ENCODE measurements around the gene ANKRD33B. TPM values are rescaled to one million over a fixed set of nuclear protein-coding genes. Genes with fewer than 3 reads are reported as not detected.

ANKRD33B gene
- total and polyA plus RNA-seq, 9 of the 15 experiments (the other 6 are each of a cell fraction or from before 2014, with no cell fraction given), result 0.10 to 1.7 (median 0.40) TPM

GRCh38 chr5:10590226-10590999 lies 26.5 kb downstream of the ANKRD33B start (continued):
- TF ChIP-seq ZBTB2 (IDR thresholded peaks at IDR 0.05) (0 out of 2 replicates have a peak, but pooled peaks have one; percentile 53), MLLT1 (IDR thresholded peaks at IDR 0.05) (peak in 1 of 2 experiments; percentile 42; a peak in 1 of 4 replicates), STAT5A (IDR thresholded peaks at IDR 0.05; ENCODE audit: borderline replicate concordance, low read length) (0 out of 2 replicates have a peak, but pooled peaks have one; percentile 15), ZNF778 (CRISPR knock-in tag; IDR thresholded peaks at IDR 0.05) (no peak), ZNF644 (tag; IDR thresholded peaks at IDR 0.05; ENCODE audit: low read depth) (no peak), ZNF282 (CRISPR knock-in tag; IDR thresholded peaks at IDR 0.05) (no peak), BCL6 (CRISPR knock-in tag; IDR thresholded peaks at IDR 0.05) (no peak), CBFA2T2 (conservative IDR thresholded peaks at IDR 0.05) (peak; percentile 80)

All from K562 (cell line).